ENCODE results near the gene CRYBG1.

GRCh38 chr6:106444777-106445507 is 84.4 kb downstream of the CRYBG1 start:
- peak; percentile 63 to 75 (median 67) for TF ChIP-seq CTCF (IDR thresholded peaks at IDR 0.05)
- no peak for TF ChIP-seq POLR2A (IDR thresholded peaks at IDR 0.05)
